HT-29 (cell line): ENCODE results near the gene SRPK1. TPM values are rescaled to one million over a fixed set of nuclear protein-coding genes. Genes with fewer than 3 reads are reported as not detected.
"Not testable (repeated sequence)": the region's sequence is repeated elsewhere in the genome, so short reads cannot be mapped to it uniquely, and the experiment has no call there.

Source experiments
- DNase-seq: peaks from one replicate; pipeline ENCODE4 v3.0.0-alpha.2; 2015; ENCODE audit warnings: low spot score
- total RNA-seq: library from RNA; depleted of rRNA; stranded (reverse); fragments of >200 nt; shearing (Covaris generic); gene quantifications from 2 replicates; pipeline ENCODE4 v1.2.3, GENCODE V29; 2014

SRPK1 gene
- total RNA-seq, 1 experiment from 2014 or later: 59.8 TPM

- no peak for DNase-seq
Measured at GRCh38 chr6:35931120-35931561, 10.2 kb upstream of the SRPK1 start.

GRCh38 chr6:35929601-35930000 lies 8.7 kb upstream of the SRPK1 start:
- no peak for DNase-seq

DNA sequence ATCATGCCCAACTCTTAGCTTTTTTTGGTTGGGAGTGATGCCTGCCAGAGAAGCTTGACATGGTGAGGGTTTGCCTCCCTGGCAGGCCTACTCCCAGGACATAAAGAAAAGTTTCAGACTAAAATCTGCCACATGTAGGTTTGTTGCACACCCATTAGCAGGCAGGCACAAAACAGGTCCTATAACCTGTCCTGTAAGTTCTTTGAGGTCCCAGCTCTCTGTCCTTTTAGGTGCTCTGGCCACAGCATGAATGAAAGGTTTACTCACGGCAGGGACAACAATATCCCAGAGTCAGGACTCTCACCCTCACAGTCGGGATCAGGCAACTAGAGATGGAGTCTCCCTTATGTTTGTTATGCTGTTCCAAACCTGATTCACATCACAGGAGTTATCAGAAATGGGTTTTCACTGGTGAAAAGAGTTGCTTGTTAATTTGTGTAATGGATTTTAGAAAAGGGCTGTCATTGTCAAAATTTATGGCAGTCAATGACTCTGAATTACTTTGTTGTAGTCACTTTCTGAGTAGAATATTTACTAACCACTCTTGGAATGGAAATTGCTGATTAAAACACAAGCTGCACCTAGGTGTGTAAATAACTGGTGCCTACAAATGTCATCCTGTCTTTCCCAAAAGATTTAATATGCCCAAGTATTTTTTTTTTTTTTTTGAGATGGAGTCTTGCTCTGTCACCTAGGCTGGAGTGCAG lies 5.8 kb upstream of the SRPK1 start:
- no peak for DNase-seq

GRCh38 chr6:35925961-35926360 lies 5.1 kb upstream of the SRPK1 start:
- no peak for DNase-seq

- DNase-seq: no peak
Measured at GRCh38 chr6:35924146-35924545, 3.2 kb upstream of the SRPK1 start.

- DNase-seq: no peak
Measured at GRCh38 chr6:35922139-35922554, 1.2 kb upstream of the SRPK1 start.

GRCh38 chr6:35919827-35920751 lies 809 bp downstream of the SRPK1 start:
- peak; percentile 69 for DNase-seq

DNA sequence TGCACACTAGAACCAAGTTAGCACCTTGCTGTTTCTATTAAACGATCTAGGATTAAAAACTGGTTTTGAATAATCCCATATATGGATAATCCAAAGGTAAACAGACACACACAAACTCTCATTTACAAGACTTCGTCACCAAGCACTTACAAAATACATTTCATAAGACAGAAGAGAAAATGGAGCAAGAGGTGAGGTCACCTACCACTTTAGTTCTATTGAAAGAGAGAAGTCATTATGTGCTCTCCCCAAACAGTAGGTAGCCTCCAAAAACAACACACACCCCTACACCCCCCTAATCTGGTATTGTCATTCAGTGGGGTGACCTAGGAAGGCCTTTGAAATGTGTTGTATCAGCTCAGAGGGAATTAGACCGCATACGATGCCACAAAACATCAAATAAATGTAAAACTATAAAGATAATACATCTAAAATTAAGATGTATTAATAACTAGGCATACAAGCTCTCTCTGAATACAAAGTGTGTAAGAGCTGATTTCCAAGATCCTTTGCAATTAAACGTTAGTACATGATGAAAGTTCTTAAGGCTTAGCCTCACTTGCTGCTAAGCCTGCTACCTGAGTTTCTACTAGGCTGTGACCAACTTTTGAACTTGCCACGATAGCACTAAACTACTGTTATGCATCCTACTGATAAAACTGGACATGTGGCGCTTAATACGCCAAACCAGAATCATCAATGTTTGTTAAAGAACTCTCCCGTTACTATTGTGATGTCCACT lies 1.6 kb downstream of the SRPK1 start:
- peak; percentile 44 for DNase-seq

DNA sequence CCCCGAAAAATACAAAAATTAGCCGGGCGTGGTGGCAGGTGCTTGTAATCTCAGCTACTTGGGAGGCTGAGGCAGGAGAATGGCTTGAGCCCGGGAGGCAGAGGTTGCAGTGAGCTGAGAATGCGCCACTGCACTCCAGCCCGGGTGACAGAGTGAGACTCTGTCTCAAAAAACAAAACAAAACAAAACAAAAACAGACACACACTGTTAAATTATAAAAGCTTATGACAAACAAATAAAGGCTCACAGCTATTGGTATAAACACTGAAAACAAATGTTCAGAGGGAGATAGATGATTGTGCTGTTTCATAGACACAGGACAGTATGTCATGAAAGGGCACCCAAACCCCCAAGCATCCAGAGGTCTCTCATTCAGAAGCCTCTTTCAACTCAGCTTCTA lies 4.0 kb downstream of the SRPK1 start:
- not testable (repeated sequence) for DNase-seq

- no peak for DNase-seq
Measured at GRCh38 chr6:35916056-35916455, 4.8 kb downstream of the SRPK1 start.

GRCh38 chr6:35914536-35914935 lies 6.4 kb downstream of the SRPK1 start:
- no peak for DNase-seq

- no peak for DNase-seq
Measured at GRCh38 chr6:35911871-35912653, 8.8 kb downstream of the SRPK1 start.

DNA sequence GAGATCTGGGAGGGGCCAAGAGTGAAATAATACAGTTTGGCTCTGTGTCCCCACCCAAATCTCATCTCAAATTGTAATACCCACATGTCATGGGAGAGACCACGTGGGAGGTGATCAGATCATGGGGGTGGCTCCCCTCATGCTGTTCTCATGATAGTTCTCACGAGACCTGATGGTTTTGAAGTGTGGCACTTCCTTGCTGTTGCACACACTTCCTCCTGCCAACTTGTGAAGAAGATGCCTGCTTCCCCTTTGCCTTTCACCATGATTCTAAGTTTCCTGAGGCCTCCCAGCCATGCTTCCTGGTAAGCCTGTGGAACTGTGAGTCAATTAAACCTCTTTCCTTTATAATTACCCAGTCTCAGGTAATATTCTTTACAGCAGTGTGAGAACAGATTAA lies 11.3 kb downstream of the SRPK1 start:
- not testable (repeated sequence) for DNase-seq

- DNase-seq: not testable (repeated sequence)
Measured at GRCh38 chr6:35908753-35909401, 12.0 kb downstream of the SRPK1 start.

DNA sequence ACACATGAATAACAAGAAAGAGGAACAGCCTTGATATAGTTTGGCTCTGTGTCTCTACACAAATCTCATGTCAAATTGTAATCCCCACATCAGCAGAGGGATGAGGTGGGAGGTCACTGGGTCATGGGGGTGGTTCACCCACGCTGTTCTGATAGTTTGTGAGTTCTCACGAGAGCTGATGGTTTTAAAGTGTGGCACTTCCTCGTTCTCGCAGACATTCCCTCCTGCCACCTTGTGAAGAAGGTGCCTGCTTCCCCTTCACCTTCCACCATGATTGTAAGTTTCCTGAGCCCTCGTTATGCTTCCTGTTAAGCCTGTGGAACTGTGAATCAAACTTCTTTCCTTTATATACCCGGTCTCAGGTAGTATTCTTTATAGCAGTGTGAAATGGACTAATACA lies 13.1 kb downstream of the SRPK1 start:
- no peak for DNase-seq

DNA sequence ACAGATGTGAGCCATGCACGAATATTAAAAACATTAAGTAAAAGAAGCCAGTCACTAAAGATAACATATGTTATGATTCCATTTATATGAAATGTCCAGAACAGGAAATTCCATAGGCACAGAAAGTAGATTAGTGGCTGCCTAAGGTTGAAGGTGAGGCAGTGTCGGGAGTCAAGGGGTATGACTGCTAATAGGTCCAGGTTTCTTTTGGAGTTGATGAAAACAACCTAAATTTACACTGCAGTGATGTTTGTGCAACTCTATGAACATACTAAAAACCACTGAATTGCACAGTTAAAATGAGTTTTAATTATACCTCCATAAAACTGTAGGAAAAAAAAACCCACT lies 14.4 kb downstream of the SRPK1 start:
- DNase-seq: no peak

DNA sequence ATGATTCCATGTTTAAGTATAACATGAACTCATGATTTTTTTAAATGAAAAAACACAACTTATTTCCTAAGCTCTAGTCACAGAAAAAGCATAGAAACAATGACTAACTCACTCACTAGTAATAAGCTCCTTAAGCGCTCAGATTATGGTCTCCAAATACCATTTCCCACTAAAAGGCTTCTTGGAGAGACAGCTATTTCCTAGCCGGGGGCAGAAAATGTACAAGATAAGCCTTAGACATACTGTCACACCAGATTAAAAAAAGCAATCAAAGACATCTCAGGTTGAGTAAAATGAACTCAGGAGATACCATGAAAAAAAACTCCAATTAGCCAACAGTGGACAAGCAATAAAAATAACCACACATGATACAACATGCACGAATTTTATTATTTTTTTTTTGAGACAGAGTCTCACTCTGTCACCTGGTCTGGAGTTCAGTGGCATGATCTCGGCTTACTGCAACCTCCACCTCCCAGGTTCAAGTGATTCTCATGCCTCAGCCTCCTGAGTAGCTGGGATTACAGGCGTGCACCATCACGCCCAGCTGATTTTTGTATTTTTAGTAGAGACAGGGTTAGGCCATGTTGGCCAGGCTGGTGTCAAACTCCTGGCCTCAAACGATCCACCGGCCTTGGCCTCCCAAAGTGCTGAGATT lies 14.9 kb downstream of the SRPK1 start:
- DNase-seq: no peak

DNA sequence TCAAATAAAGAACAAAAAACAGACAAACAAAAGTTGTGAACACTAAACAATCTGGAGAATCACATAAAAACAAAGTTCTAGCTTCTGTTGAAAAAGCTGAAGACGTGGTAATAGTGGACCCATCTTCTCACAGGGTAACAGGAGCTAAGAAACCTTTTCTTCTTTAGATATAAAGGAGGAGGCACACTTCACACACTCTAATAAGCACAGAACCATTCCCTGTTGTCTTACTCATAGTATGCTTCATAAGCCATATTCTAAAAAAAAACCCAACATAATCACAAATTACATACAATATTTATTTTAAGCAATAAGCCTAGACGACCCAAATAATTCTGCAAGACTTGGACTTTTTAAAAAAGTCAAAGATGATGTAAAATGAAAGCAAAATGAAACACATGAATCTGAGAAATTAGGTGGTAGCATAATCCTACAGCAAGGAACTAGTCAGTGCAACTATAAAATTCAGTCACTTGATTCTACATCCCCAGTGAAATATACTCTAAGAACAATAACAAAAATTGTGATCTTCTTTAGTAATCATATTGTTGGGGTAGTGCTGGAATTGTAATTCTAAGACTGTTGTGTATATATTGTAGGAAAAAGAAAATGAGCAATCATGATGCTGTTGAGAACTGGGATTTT lies 15.6 kb downstream of the SRPK1 start:
- DNase-seq: no peak

GRCh38 chr6:35903679-35904078 lies 17.2 kb downstream of the SRPK1 start:
- DNase-seq: no peak

DNA sequence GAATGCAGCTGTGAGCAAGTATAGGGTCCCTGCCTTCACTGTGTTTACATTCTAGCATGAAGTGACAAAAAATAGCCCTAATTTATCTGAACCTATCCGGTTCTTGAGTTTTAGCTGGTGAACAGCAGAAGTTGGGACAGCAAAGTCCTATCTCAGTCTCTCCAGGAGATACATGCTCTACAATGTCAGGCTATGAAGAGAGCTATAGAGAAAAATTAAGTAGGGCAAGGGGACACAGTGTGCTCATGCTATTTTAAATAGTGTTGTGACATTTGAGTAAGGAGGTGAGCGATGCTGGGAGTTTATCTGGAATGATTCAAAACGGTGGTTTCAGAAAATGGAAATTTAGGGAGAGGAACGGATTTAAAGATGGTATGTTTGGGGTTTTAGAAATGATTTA lies 20.4 kb downstream of the SRPK1 start:
- DNase-seq: no peak
